ENCODE results near the gene SLC43A2.

Gene SLC43A2

DNA sequence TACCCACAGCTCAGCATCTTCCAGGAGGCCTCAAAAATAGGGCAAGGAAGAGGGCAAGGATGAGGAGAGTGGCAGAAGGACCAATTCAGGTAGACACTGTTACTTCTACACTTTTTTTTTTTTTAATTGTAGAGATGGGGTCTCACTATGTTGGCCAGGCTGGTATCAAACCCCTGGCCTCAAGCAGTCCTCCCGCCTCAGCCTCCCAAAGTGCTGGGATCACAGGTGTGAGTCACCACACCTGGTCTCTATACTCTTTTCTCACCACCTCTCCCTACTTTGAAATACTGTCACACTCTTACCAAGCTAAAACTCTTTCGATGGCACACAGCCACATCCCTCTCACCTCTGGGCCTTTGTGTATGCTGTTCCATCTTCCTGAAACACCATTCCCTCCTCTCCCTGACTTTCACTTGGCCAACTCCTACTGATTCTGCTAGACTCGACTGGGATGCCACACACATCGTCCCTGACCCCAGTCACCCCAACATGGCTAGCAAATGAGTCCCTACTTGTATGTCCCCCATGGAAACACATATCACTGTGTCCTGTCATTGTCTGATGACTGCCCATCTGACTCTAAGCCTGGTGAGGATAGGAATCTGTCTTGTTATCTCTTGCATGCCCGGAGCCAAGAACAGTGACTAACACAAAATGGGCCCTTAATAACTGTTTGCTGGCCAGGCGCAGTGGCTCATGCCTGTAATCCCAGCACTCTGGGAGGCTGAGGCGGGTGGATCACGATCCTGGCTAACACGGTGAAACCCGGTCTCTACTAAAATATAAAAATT, 7.2 kb upstream of the SLC43A2 start:
- no peak overlapping the region for H3K4me3 ChIP-seq (ENCODE audit: low read depth in 1 of 2, low read length in 1 of 2)
- H3K27ac ChIP-seq = no peak overlapping the region
- H3K27me3 ChIP-seq = peaks cover 13% of the 10 kb centered on the region
- H3K4me1 ChIP-seq (ENCODE audit: control insufficient read depth in 1 of 2, insufficient read depth in 1 of 2, low read depth in 1 of 2, low read length in 1 of 2) = peaks cover 3 to 4% of the 10 kb centered on the region in 2 experiments
- no peaks in the 10 kb centered on the region for H3K9me3 ChIP-seq
- peaks cover 15% of the 10 kb centered on the region for H3K36me3 ChIP-seq
- TF ChIP-seq, protein P1, sequence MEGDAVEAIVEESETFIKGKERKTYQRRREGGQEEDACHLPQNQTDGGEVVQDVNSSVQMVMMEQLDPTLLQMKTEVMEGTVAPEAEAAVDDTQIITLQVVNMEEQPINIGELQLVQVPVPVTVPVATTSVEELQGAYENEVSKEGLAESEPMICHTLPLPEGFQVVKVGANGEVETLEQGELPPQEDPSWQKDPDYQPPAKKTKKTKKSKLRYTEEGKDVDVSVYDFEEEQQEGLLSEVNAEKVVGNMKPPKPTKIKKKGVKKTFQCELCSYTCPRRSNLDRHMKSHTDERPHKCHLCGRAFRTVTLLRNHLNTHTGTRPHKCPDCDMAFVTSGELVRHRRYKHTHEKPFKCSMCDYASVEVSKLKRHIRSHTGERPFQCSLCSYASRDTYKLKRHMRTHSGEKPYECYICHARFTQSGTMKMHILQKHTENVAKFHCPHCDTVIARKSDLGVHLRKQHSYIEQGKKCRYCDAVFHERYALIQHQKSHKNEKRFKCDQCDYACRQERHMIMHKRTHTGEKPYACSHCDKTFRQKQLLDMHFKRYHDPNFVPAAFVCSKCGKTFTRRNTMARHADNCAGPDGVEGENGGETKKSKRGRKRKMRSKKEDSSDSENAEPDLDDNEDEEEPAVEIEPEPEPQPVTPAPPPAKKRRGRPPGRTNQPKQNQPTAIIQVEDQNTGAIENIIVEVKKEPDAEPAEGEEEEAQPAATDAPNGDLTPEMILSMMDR (IDR thresholded peaks at IDR 0.05) = no peak

DNA sequence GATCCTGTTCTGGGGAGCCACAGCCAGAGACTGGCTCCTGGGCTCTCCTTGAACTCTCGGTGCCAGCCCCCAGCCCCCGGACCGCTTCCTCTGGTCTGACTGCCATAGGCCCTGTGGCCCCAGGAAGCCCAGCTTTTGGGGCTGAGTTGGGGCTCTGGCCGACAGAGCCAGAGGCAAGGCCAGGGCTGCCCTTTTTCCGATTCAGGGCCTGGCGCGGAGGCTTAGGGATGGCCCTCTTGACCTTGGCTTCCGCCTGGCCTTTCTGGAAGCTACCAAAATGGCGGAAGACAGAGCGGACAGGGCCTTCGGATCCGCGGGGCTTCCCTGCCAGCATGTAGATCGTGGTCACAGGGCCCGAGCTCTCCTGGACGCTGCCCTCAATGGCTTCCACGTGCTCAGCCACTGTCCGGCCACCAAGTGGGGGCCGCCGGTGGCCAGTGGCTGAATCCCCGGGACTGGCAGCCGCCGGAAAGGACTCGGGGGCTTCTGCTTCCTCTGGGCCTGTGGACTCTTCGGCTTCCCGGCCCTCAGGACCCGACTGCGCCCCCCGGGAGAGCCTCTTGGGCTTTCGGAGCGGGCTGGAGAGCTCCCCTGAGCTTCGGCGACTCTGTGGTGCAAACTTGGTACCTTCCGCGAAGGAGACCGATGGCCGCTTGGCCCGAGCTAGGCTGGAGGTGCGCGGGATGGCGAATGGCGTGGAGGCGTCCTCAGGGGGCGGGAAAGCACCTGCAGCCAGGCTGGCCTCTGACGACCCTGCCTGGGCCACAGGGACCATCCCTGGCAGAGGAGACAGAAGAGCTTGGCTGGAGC, 6.4 kb upstream of the SLC43A2 start:
- no peak overlapping the region for H3K4me3 ChIP-seq (ENCODE audit: low read depth in 1 of 2, low read length in 1 of 2)
- TF ChIP-seq, protein P1 (IDR thresholded peaks at IDR 0.05) = no peak
- H3K36me3 ChIP-seq = peaks cover 15% of the 10 kb centered on the region
- no peak overlapping the region for H3K27ac ChIP-seq
- H3K27me3 ChIP-seq = peaks cover 21% of the 10 kb centered on the region
- H3K4me1 ChIP-seq (ENCODE audit: control insufficient read depth in 1 of 2, insufficient read depth in 1 of 2, low read depth in 1 of 2, low read length in 1 of 2) = peaks cover 3 to 9% of the 10 kb centered on the region in 2 experiments
- H3K9me3 ChIP-seq = no peaks in the 10 kb centered on the region

DNA sequence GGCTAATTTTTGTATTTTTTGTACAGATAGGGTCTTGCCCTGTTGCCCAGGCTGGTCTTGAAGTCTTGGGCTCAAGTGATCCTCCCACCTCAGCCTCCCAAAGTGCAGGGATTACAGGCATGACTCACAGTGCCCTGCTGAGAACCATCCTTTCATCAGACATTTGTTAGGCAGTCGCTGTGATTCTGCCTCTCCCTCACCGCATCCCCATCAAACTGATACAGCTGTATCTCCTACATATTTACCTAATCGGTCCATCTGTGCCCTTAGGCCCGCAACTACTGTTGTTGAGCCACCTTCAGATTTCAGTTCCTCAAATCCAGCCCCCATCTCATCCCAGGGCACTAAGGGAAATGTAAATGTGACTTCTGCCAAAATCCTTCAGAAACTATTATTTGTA, 2.0 kb upstream of the SLC43A2 start:
- H3K4me1 ChIP-seq (ENCODE audit: control insufficient read depth in 1 of 2, insufficient read depth in 1 of 2, low read depth in 1 of 2, low read length in 1 of 2) = peaks cover 27 to 29% of the 10 kb centered on the region in 2 experiments
- peak overlapping the region; percentile 38 for H3K27ac ChIP-seq
- TF ChIP-seq, protein P1 (IDR thresholded peaks at IDR 0.05) = no peak
- H3K4me3 ChIP-seq (ENCODE audit: low read depth in 1 of 2, low read length in 1 of 2) = no peak overlapping the region
- peaks cover 15% of the 10 kb centered on the region for H3K36me3 ChIP-seq
- H3K9me3 ChIP-seq = no peaks in the 10 kb centered on the region
- H3K27me3 ChIP-seq = peaks cover 22% of the 10 kb centered on the region

DNA sequence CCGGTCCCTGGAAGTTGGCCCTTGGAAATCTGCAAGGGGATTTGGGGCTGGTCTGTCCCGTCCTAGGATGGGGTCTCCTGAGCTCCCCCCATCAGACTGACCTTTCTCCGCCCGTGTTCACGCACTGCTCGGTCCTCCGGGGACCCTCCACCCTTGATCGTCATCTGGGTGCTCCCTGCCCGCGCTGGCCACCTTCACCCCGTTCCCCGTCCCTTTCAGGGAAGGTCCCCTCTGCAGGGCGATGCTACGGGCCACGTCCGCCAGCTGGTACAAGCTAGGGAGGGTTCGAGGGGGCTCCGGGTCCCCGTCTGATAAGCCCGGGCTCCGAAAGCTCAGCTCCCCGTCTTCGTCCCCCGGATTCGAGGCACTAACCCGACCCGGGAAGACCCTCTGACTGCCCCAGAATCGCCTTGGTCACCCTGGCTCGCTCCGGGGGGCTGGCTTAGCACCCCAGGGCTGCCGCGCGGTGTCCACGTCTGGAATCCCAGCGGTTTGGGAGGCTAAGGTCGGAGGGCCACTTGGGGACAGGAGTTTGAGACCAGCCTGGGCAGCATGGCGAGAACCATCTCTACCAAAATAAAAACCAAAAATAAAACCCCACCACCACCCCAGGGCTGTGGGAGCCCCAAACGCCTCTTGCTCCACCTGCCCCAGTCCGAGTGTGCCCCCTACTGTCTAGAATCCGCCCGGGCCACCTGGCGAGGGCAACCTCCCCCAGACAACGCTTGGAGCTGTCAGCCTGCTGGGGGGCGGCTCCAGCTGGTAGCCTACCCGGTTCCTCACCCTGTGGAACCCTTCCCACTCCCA, 1.1 kb upstream of the SLC43A2 start:
- H3K4me3 ChIP-seq (ENCODE audit: low read depth in 1 of 2, low read length in 1 of 2) = peak overlapping the region; percentile 97 to 99
- peaks cover 17% of the 10 kb centered on the region for H3K36me3 ChIP-seq
- no peaks in the 10 kb centered on the region for H3K9me3 ChIP-seq
- TF ChIP-seq, protein P1 (IDR thresholded peaks at IDR 0.05) = peak; percentile 91
- peaks cover 36 to 39% of the 10 kb centered on the region in 2 experiments for H3K4me1 ChIP-seq (ENCODE audit: control insufficient read depth in 1 of 2, insufficient read depth in 1 of 2, low read depth in 1 of 2, low read length in 1 of 2)
- peak overlapping the region; percentile 100 for H3K27ac ChIP-seq
- H3K27me3 ChIP-seq = peaks cover 22% of the 10 kb centered on the region

DNA sequence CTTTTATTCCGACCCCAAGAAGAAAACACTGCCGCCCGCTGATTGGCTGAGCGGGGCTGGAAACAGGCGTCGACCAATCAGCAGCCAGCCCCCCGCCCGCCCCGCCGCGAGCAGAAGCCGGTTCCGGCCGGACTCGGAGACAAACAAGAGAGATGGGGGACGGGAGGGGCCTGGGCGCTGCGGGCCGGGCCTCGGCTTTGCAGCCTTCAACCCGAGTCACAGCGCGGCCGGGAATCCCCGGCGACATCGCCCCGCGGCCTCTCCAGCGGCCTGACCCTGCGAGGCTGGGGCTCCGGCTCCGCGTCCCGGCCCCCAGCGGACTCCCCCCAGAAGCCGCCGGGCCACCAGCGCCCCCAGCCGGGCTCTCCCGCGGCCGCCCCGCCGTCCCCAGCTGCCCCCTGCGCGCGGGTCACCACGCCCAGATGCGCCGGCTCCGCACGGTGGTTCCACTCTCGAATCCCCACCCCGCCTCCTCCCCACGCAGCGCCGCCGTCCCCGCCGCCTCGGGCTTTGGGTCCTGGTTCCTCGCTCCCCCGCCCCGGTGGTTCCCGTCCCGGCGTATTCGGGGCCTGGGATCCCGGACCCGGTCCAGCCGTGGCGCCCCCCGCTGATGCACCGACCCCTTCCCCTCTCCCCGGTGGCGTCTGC, 346 bp upstream of the SLC43A2 start:
- peak overlapping the region; percentile 97 to 99 for H3K4me3 ChIP-seq (ENCODE audit: low read depth in 1 of 2, low read length in 1 of 2)
- H3K27me3 ChIP-seq = peaks cover 22% of the 10 kb centered on the region
- peaks cover 25% of the 10 kb centered on the region for H3K36me3 ChIP-seq
- H3K27ac ChIP-seq = peak overlapping the region; percentile 100
- TF ChIP-seq, protein P1 (IDR thresholded peaks at IDR 0.05) = peak; percentile 68
- no peaks in the 10 kb centered on the region for H3K9me3 ChIP-seq
- H3K4me1 ChIP-seq (ENCODE audit: control insufficient read depth in 1 of 2, insufficient read depth in 1 of 2, low read depth in 1 of 2, low read length in 1 of 2) = peaks cover 38 to 45% of the 10 kb centered on the region in 2 experiments
